ACHN (cell line): Measurements from ENCODE around the gene WWP2.
"Not testable (repeated sequence)": the region's sequence is repeated elsewhere in the genome, so short reads cannot be mapped to it uniquely, and the experiment has no call there.

ENCODE experiments used
- DNase-seq: peaks from one replicate; pipeline ENCODE4 v3.0.0-alpha.2; 2015
- in situ Hi-C: cut with HindIII; loops from 2 replicates; pipeline ENCODE4 v1.10.0; 2017; ENCODE audit warnings: low sequenced_read_pairs, low pct_ligation_motif_present, low pct_unique_long_range_greater_than_20kb

The WWP2 gene

DNA sequence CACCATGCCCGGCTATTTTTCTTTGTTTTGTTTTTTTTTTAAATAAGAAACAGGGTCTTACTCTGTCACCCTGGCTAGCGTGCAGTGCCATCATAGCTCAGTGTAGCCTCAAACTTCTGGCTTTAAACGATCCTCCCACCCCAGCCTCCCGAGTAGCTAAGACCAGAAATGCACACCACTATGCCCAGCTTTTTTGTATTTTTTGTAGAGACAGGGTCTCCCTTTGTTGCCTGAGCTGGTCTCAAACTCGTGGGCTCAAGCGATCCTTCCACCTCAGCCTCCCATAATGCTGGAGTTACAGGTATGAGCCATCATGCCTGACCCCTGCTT lies 59.7 kb downstream of the WWP2 start:
- no peak for DNase-seq
- in situ Hi-C loops = no loop called here

DNA sequence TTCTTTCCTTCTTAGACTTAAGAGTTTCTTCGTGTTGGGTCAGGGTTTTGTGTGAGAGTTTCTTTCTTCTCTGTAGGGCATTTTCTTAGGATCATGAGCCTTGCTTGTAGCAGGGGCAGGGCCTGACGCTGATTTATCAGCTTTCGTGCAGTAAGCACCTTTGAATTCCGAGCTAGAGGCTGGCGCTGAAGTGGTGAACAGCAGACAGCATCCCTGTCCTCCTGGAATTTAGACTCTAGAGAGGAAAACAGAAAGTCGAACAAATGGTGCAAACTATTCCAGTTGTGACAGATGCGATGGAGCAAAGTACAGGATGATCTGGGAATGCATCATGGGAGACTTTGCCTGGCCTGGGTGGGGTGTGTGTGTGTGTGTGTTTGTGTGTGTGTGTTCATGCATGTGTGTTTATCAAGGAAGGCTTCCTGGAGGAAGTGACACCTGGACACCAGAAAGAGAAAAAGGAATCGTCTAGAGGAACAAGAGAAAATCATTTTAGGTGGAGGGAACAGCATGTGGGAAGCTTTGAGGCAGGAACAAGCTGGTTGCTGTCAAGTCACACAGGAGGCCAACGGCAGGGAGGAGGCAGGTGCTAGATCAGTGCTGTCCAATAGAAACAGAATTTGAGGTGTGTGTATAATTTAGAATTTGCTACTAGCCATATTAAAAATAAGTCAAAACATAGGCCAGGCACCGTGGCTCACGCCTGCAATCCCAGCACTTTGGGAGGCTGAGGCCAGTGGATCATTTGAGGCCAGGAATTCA lies 60.2 kb downstream of the WWP2 start:
- in situ Hi-C loops = no loop called here
- no peak for DNase-seq

DNA sequence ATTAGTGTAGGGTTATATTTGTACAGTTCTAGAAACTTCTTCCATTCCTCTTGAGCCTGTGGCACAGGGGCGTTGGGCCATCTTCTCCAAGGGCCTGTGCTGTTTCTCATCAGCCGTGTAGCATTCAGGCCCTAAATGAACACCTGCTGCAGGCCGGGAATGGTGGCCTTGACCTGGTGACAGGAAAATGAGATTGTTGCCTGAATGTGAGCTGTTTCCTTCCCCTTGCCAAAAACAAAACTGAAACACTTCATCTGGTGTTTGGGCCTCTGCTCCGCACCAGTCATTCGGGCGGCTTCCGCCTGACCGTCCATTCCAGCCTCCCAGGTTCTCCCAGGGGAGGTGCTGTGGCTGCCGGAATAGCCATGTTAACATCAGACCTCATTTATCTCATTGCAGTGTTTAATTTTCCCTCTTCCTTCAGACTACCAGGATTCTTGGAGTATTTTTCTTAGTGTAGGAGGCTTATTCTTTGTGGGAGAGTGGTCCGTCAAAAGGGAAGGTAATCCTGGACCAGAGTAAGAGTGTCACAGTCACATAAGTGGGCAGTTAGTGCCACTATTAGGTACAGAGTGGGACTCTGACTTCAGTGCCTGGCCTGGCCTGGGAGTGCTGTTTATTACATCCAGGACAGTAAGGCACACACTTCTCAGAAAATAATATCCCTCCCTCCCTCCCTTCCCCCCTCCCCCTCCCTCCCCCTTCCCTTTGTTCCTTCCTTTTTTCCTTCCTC lies 61.9 kb downstream of the WWP2 start:
- in situ Hi-C loops = no loop called here
- no peak for DNase-seq

DNA sequence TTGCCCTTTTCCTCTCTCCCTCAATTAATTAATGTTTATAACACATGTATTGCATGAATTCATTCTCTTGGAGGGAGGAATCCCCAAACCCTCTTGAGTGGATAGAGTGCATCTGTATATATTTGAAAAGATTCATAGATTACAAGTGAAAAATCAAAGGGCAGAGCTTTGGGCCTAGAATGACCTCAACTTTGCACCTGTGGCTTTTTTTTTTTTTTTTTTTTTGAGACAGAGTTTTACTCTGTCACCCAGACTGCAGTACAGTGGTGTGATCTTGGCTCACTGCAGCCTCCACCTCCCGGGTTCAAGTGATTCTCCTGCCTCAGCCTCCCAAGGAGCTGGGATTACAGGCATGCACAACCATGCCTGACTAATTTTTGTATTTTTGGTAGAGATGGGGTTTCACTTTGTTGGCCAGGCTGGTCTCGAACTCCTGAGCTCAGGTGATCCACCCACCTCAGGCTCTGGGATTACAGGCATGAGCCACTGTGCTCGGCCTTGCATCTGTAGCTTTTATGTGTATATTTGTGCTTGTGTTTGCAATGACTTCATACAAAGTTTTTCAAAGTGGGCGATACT lies 62.5 kb downstream of the WWP2 start:
- in situ Hi-C loops, DNase-seq: not testable (repeated sequence)

DNA sequence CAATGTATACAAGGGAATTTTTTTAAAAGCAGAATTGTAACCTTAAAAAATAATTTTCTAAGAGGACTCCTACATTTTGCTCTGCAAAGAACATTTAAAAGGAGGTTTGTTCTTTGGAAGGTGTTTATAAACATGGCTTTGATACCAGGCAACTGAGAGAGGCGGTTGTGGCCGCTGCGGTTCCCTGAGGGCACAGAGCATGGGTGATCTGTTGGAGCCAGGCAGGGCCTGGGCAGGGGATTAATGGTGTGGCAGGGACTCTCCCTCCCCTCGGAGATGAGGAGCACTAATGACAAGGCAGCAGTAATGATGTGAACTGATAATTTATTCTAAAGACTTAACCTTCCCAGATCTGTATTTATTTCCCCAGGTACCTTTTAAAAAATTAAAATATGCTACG lies 65.4 kb downstream of the WWP2 start:
- DNase-seq = no peak
- in situ Hi-C loops = no loop called here

DNA sequence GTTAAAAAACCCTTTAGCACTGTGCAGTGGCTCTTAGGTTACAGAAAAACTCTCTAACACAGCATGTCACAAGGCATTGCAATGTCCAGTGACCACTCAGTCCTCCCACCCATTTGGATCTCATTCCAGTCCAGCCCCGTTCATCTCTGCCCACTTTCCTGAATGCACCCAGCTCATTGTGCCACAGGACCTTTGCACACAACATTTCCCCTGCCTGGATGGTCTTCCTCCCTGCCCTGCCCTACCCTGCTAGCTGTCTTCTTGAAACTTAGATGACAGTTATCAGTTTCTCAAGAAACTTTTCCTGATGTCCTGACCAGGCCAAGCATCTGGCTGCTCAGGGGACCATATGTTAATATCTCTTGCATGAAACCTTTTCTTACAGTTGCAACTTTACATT lies 67.2 kb downstream of the WWP2 start:
- in situ Hi-C loops = no loop called here
- DNase-seq = no peak

DNA sequence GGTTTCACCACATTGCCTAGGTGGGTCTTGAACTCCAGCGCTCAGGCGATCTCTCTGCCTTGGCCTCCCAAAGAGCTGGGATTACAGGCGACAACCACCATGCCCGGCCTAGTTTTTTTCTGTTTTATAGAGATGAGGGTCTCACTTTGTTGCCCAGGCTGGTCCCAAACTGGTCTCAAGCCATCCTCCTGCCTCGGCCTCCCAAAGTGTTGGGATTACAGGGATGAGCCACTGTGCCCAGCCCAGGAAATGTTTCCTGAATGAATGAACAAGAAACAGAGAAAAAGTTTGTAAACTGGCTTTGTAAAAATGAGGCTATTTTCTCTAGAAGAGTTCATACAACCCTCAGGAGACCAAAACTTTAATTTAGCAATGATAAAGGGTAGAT lies 68.0 kb downstream of the WWP2 start:
- in situ Hi-C loops = no loop called here
- no peak for DNase-seq

DNA sequence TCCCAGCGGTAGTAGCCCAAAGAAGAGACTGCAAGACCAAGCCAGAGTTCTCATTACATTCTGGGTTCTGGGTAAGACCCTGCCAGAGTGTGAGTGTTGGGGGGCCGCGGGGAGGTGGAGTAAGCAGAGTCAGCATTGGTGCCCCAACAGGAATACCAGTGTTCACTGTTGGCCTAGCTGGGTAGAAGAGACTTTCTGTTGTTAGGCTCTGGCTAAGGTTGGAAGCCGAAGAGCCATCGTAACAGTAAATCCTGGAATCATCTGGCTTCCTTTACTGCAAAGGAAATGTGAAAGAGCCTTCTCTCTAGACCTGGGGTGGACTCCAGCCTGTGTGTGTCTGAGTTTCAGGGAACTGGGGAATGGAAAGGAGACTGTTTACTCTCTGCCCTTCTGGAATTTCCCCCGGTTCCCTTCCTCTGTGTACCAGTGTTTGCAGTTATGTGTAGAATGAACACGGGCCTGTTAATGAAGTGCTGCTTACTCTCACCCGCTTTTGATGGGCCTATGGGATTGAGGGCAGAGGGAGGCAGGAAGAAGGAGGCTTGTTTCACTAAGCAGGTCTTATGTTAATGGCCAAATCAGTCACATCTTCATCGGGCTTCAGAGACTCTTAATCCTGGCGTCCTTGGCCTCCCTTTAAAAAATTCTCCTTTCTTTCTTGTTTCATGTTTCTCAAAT lies 68.5 kb downstream of the WWP2 start:
- in situ Hi-C loops = no loop called here
- peak; percentile 8 for DNase-seq

DNA sequence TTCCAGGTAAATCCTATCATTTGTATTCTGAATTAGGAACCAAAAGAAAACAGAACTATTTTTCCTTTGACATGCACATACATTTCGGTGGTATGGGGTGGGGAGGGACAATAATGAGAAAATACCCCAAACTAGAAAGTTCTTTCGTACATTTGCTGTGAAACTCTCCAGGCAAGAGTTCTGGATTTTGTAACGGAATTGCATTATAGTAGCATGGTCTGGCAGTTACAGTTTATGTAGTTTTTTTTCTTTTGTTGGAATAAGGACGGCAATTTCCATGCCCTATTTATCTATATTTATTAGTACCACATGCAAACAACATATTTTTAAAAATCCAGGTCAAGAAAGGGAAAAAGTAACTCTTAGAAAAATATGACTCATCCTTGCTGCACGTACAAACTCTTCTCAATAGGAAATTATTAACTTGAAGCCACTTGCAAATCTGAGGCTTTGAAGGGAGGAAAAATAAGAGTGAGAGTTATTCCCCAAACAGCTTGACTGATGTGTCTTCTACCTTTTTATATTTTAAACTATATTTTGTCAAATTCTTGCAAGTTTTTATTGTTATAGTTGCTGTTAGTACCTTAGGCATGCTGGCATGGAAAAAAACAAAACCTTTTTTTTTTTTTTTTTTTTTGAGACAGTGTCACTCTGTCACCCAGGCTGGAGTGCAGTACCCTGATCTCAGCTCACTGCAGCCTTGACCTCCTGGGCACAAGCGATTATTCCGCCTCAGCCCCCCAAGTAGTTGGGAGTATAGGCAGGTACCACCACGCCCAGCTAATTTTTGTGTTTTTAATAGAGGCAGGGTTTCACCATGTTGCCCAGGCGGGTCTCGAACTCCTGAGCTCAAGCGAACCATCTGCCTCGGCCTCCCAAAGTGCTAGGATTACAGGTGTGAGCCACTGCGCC lies 69.3 kb downstream of the WWP2 start:
- DNase-seq = peak; percentile 86
- in situ Hi-C loops = no loop called here

DNA sequence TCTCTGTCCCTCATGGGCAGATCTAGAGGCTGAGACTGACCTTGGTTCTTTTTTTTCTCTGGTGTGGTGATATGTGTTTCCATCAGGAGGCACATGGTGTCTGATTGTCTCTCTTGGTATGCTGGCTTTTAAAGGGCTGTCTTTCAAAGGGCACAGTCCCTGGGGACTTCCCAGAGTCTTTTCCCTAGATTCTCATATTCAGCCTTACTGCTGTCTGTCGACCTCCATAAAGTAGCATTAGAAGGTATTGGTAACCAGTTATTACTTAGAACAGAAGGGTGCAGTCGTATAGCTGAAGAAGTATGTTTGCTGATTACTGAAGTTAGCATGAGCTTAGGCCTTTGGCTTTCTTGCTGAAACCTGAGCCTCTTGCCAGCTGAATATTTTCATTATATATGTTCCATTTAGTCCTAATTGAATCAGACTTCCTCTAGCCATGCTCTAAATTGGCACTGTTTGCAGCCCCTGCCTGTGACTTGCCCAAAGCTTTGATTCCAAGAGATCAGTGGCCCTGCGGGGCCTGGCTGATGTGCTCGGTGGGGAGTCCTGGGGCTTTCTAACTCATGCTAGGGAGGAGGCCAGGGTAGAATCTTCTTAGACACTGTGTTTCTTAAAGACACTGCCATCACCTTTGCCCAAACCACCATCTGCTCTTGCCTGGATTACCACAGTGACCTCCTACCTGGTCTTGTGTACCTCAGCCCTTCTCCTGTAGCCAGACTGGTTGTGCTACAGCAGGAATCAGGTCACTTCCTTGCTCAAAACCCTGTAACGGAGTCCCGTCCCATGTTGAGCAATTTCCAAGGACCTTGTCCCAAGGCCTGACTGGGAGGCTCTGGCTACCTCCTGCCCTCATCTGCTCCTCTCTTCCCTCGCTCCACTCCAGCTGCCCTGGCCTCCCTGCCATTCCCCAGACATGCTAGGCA lies 71.5 kb downstream of the WWP2 start:
- in situ Hi-C loops = no loop called here
- DNase-seq = no peak

DNA sequence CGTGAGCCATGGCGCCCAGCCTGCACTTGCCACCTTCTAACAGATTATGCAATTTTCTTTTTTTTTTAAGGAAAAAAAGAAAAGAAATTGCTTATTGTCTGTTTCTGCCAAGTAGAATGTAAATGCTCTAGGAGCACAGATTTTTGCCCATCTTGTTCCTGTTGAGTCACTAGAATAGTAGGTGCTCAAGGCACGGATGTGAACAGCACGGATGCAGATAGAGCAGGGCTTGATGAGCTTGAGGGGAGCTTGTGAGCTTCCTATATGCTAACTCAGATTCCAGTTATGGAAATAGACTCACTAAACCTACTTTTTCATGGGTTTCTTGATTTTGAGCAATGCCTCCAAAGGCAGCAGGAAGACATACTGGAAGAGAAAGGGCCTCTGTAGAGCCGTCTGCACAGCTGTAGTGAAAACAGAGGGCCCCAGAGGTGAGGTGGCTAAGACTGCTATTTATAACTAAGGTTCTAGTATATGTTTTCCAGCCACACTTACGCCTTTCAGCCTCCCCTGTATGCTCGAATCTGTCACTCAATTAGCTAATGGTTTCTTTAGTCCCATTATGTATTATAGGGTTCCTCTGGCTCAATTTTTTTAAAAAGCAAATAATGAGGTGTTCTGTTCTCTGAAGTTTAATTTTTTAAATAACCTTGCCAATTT lies 72.8 kb downstream of the WWP2 start:
- no peak for DNase-seq
- in situ Hi-C loops = no loop called here

DNA sequence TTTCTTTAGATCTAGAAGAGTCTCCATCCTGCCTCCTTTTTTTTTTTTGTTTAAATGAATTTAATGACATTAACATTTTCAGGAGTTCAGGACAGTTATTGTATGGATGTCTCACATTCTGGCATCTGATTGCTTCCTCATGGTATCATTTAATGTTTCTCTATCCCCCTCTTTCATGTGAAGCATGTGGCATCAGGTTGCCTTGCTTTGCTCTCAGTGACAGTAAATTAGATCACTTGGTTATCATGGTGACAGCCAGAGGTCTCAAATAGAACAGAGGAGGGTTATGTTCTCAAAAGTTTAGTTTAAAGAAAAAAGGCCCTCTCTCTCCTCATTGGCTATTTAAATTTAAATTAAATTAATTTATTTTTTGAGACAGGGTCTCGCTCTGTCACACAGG lies 74.1 kb downstream of the WWP2 start:
- in situ Hi-C loops = no loop called here
- no peak for DNase-seq

DNA sequence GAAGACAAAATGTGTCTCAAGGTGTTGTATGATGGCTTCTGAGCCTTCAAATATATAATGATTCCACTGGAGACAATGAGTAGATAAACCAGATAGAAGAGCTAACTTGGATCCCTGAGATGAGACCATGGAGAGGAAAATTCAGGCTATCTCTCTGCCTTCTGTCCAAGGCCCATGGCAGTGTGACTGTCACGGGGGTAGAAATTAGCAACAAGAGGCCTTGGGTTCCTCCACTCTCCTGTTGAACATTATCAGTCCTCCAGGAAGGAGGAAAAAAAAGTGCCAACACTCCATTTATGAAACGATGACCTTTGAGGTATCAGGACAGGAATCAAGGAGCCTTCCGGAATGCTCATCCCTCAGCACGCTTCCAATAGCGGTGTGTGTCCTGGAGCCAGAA lies 75.2 kb downstream of the WWP2 start:
- in situ Hi-C loops = no loop called here

DNA sequence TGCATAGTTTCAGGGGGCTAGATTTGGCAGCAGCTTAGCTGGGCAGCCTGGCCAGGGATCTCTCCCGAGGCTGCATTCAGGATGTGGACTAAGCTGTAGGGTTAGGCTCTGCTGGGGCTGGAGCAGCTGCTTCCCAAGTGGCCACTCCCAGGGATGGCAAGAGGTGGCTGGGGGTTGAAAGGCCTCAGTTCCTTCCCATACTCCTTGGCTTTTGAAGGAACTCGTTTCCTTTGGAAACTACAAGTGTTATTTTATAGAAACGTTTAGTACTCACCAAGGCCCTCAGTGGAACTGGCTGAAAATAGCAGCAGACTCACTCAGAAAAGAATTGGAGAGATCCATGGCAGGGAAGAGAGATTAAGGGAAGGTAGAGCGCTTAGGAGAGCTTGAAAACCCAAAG lies 76.4 kb downstream of the WWP2 start:
- DNase-seq = no peak
- in situ Hi-C loops = no loop called here

More for the DNA sequence above, 75.2 kb downstream of the WWP2 start:
- no peak for DNase-seq

DNA sequence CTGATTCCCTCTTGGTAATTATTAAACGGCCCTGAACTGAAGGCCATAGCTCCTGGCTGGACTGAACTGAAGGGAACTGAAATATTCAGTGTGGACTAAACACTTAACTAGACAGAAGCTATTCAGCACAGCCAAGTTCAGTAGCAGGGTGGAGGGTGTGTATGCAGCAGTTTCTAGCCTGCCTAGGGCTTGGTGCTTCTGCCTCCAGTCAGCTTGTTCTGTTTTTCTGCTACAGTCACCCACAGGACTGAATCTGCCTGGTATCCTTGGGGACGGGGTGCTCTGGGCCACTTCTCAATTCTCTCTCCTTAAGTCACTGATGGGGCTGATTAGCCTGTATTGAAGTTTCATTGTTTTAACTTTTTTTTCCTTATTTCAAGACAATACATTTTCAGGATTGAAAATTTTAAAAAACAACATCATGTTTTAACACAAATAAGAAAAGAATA lies 77.1 kb downstream of the WWP2 start:
- in situ Hi-C loops = no loop called here
- no peak for DNase-seq

DNA sequence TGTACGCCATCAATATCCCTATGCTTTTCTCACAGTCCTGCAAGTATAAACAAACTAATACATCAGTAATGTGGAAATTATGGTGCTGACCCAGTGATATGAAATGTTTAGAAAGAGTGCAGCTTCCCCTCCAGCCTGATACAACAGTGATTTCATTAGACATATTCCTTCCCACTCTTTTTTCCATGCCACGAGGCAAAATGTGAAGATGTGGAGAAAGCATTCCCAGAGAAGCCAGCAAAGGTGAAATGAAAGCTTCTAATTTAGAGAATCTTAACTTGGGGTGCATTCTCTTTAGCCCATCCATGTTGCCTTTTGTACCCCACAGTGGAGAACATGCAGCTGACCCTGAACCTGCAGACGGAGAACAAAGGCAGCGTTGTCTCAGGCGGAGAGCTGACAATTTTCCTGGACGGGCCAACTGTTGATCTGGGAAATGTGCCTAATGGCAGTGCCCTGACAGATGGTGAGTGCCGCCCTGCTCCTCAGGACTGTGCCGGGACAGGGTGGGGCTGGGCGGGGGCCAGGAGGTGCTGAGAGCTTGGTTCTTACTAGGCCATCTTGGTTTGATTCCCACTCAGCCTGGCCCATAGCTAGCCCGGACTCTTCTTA lies 77.8 kb downstream of the WWP2 start:
- in situ Hi-C loops = no loop called here

DNA sequence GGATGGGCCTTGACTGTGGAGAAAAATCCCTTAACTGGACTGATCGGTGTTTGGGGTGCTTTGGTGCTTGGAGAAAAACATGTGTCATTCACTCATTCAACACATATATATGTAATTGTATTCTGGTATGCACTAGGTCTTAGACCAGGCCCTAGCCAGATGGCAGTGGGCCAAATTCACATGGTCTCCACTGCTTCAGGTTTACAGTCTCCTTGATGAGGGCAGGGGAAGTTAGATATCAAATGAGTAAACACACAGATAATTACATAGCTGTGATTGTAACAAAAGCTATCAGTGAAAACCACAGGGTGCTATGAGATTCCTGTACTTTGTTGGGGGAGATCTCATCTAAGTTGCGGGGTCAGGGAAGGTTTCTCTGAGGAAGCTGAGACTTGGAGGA lies 78.8 kb downstream of the WWP2 start:
- DNase-seq = no peak
- in situ Hi-C loops = no loop called here

More for the DNA sequence above, 77.8 kb downstream of the WWP2 start:
- DNase-seq = no peak
